Spinal cord (tissue), 10 donors: ENCODE results near the gene TCF4. TPM values are rescaled to one million over a fixed set of nuclear protein-coding genes. Genes with fewer than 3 reads are reported as not detected.

Experiments used
- DNase-seq, 6 donors: peaks; one replicate each; pipeline versions ENCODE4 v3.0.0 to v3.0.0-alpha.2; 2013 to 2015; ENCODE audit warnings: low spot score in 6 of 6, low read depth in 4 of 6
- H3K27ac ChIP-seq: one replicate; pipeline ENCODE4 v1.5.1; 2013; ENCODE audit warnings: low read depth, low read length, control low read depth
- H3K27me3 ChIP-seq: one replicate; pipeline ENCODE4 v1.6.1; 2013; ENCODE audit warnings: low read length; ENCODE audit not compliant: control insufficient read depth, insufficient read depth
- H3K36me3 ChIP-seq: one replicate; pipeline ENCODE4 v1.6.1; 2013; ENCODE audit warnings: low read length; ENCODE audit not compliant: control insufficient read depth, insufficient read depth
- H3K4me1 ChIP-seq: one replicate; pipeline ENCODE4 v1.6.1; 2013; ENCODE audit warnings: low read length; ENCODE audit not compliant: control insufficient read depth, insufficient read depth
- H3K4me3 ChIP-seq: one replicate; pipeline ENCODE4 v1.5.1; 2013; ENCODE audit warnings: low read depth, low read length, control low read depth
- H3K9me3 ChIP-seq: one replicate; pipeline ENCODE4 v1.6.1; 2013; ENCODE audit warnings: low read length; ENCODE audit not compliant: control insufficient read depth, insufficient read depth
- WGBS: methylation state at CpG from one replicate; pipeline ENCODE4 v1.1.5; 2013; ENCODE audit warnings: missing lambda C conversion rate; ENCODE audit not compliant: insufficient coverage; 5-methylcytosine and 5-hydroxymethylcytosine counted together
- polyA plus RNA-seq, 2 donors: library from polyadenylated mRNA; unstranded; fragments of 120-200 nt; gene quantifications; one replicate each; pipeline ENCODE4 v1.2.1, GENCODE V29; 2013; ENCODE audit not compliant: insufficient read length in 2 of 2
- total RNA-seq, 2 donors: library from RNA; depleted of rRNA in 1 of 2; stranded (reverse); fragments of 120-200 nt in 1 of 2; fragments of >200 nt in 1 of 2; gene quantifications; one replicate each; pipeline versions ENCODE4 v1.2.3 to v1.2.4, GENCODE V29; 2013 to 2014
- donor health status: healthy.

Gene TCF4
- total and polyA plus RNA-seq, 4 donors = 57.1 to 234 (median 138) TPM

DNA sequence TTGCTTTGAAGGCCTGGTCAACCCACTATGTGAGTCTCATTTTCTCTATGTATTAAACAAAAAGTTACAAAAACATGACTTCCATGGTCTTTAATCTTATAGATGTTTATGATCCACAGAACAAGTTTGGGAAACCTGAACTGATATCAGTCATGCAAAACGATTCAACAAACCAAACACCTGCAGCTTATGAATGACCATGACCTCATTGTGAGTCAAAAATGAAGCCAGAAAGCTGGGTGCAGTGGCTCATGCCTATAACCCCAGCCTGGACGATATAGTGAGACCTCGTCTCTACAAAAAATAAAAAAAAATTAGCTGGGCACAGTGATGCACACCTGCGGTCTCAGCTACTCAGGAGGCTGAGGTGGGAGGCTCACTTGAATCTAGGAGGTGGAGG, 358.3 kb downstream of the TCF4 start:
- no peaks in the 10 kb centered on the region for H3K27me3 ChIP-seq
- 100% methylated on average over 1 of the region's 4 CpGs for WGBS

DNA sequence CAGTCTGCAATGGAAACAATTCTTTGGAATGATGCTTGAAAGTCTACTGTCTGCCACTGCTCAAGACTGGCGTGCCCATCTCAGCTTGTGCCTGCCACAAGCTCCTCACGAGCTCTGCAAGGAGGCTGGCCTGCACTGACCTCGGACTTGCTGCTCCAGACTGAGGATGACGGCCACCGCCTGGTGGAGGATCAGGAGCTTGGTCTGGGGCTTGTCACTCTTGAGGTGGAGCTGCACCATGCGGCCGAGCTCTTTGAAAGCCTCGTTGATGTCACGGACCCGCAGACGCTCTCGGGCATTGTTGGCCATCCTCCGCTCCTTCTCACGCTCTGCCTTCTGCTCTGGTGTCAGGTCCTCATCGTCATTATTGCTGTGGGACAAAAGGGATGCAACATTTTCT, 359.3 kb downstream of the TCF4 start:
- peak in 1 of 6 donors; percentile 1 for DNase-seq
- H3K4me3 ChIP-seq = no peak overlapping the region
- H3K27ac ChIP-seq = no peak overlapping the region
- H3K9me3 ChIP-seq = no peaks in the 10 kb centered on the region
- H3K4me1 ChIP-seq = peaks cover 4% of the 10 kb centered on the region
- peaks cover 19% of the 10 kb centered on the region for H3K36me3 ChIP-seq
- no peaks in the 10 kb centered on the region for H3K27me3 ChIP-seq
- 82% methylated on average over 13 of the region's 15 CpGs for WGBS

More for the DNA sequence above, 358.3 kb downstream of the TCF4 start:
- DNase-seq = no peak
- Histone ChIP-seq H3K36me3 (peaks cover 20% of the 10 kb centered on the region), H3K9me3 (no peaks in the 10 kb centered on the region), H3K4me3 (no peak overlapping the region), H3K4me1 (peaks cover 8% of the 10 kb centered on the region), H3K27ac (no peak overlapping the region)

DNA sequence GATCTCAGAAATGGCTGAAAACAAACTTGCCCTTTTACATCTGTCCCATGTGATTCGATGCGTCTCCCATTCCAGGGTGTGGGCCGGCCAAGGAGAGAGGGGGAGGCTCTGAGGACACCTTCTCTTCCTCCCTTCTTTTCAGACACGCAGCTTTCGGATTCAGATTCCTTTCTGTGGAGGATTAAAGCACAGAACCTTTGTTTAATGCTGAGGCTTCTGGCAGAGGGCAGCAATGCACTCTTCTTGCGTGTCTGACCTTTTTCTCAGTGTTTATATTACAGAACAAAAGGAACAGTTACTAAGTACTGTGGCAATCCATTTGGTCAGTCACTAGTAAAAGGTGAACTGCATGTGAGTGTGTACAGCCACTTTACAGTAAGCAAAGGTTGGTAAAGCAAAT, 359.8 kb downstream of the TCF4 start:
- Histone ChIP-seq H3K4me1 (peaks cover 4% of the 10 kb centered on the region), H3K9me3 (no peaks in the 10 kb centered on the region), H3K4me3 (no peak overlapping the region), H3K36me3 (peaks cover 14% of the 10 kb centered on the region), H3K27me3 (no peaks in the 10 kb centered on the region), H3K27ac (no peak overlapping the region)
- WGBS = no CpG with 5 or more reads among the region's 6 CpGs
- peak in 1 of 6 donors; percentile 48 for DNase-seq

DNA sequence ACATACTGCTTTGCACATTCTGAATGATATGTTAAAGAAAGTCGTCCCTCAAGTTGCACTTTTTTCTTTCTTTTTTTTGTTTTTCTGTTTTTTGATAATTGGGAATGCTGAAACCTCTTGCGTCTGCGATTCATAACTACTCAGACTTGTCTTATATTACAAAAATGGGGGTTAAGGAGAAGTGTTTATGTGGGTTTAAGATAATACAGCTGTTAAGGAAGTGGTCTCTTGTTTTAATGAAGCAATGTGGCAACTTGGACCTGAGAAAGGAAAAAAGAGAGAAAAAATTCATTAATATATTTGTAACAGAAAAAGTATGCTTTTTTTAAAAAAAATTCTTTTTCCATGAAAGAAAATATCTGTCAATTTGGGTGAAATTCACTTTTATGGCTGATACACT, 360.2 kb downstream of the TCF4 start:
- H3K4me1 ChIP-seq = peaks cover 4% of the 10 kb centered on the region
- no CpG with 5 or more reads among the region's 3 CpGs for WGBS
- no peak overlapping the region for H3K27ac ChIP-seq
- no peaks in the 10 kb centered on the region for H3K9me3 ChIP-seq
- peak in 1 of 6 donors; percentile 1 for DNase-seq
- H3K36me3 ChIP-seq = peaks cover 13% of the 10 kb centered on the region
- no peak overlapping the region for H3K4me3 ChIP-seq
- no peaks in the 10 kb centered on the region for H3K27me3 ChIP-seq

DNA sequence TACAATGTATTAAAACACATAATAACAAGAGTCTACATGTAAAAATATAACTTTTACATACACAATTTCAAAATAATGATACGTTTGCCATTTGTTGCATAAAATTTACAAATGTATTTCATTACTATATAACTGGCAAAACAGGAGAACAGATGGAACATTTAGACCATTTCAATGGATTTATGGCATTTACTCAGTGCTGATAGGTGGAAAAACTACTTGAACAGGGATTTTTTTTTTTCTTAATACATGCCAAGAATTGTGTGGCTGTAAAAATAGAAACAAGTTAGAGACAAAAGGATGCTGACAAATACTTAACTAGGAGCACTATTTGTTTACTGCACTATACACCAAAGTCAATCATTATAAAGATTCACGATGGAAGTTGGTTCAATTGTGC, 361.9 kb downstream of the TCF4 start:
- Histone ChIP-seq H3K9me3 (no peaks in the 10 kb centered on the region), H3K27ac (no peak overlapping the region), H3K36me3 (peaks cover 13% of the 10 kb centered on the region), H3K4me3 (no peak overlapping the region), H3K27me3 (no peaks in the 10 kb centered on the region), H3K4me1 (peaks cover 4% of the 10 kb centered on the region)
- WGBS = no CpG with 5 or more reads among the region's 2 CpGs
- DNase-seq = peak in 1 of 6 donors; percentile 9

DNA sequence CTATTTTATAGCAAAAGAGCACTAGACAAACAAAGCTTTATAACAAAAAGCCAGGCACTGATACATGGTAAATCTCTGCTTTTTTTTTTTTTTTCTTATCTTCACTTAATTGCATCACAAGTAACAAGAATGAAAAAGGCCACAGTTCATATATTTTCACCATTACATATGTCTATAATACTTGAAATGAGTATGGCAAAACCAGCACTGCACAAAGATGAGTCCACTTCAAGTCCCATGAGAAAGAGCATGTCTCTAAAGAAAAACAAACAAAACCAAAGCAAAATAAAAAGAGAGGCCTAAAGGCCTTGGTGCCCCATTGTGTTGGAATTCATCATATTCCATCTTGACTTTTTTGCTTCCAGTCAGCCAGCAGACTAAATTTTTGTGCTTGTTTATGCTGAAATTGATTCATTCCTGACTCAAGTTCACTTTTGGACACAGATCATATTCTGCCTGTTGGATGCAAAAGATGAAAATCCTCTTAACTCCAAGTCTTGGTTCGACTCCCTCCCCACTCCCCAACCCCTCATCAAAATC, 363.8 kb downstream of the TCF4 start:
- Histone ChIP-seq H3K9me3 (no peaks in the 10 kb centered on the region), H3K36me3 (peaks cover 6% of the 10 kb centered on the region), H3K27me3 (no peaks in the 10 kb centered on the region), H3K4me3 (no peak overlapping the region), H3K27ac (no peak overlapping the region), H3K4me1 (peaks cover 4% of the 10 kb centered on the region)
- no CpG with 5 or more reads among the region's 1 CpG for WGBS
- no peak for DNase-seq

DNA sequence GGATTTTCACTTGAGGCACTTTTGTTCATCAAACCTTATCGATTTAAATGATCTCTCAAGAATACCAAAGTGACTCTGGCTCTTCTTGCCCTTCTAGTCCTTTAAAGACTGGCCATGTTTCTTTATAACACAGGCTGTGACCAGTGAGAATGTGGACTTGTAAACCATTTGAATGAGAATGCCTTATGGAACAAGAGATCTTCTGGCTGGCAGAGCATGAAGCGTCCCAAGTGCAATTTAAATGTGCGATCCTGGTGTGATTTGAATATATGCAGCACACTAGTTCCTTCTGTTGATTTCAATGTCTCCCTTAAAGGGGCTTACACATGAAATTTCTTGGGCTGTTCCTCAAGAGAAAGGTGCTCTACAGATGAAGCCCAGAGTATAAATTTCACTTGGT, 366.4 kb downstream of the TCF4 start:
- Histone ChIP-seq H3K36me3 (no peaks in the 10 kb centered on the region), H3K4me1 (no peaks in the 10 kb centered on the region), H3K9me3 (no peaks in the 10 kb centered on the region), H3K4me3 (no peak overlapping the region), H3K27me3 (no peaks in the 10 kb centered on the region), H3K27ac (no peak overlapping the region)
- WGBS = 21% methylated on average over 2 of the region's 3 CpGs
- peak in 2 of 6 donors; percentile 43 to 65 for DNase-seq

DNA sequence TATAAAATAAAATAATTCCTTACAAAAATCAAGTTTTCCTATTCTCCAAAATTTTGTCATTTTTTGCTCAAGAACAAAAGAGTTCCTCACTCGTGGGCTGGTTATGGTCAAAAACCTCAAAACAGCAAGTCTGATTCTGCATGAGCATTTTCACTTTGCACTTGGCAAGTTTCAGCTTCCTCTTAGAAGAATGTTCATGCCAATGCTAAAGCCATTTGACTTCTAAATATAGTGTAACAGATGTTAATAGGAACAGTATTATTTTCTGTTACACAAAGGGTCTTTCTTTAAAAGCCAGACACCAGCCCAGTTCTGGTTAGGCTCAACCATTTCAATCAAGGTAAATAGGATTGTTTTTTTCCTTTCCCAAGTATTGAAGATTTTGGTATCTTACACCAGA, 367.5 kb downstream of the TCF4 start:
- H3K27ac ChIP-seq = no peak overlapping the region
- H3K9me3 ChIP-seq = no peaks in the 10 kb centered on the region
- 14% methylated on average over 1 of the region's 1 CpG for WGBS
- H3K27me3 ChIP-seq = no peaks in the 10 kb centered on the region
- H3K4me1 ChIP-seq = no peaks in the 10 kb centered on the region
- no peak for DNase-seq
- H3K36me3 ChIP-seq = no peaks in the 10 kb centered on the region
- H3K4me3 ChIP-seq = no peak overlapping the region

DNA sequence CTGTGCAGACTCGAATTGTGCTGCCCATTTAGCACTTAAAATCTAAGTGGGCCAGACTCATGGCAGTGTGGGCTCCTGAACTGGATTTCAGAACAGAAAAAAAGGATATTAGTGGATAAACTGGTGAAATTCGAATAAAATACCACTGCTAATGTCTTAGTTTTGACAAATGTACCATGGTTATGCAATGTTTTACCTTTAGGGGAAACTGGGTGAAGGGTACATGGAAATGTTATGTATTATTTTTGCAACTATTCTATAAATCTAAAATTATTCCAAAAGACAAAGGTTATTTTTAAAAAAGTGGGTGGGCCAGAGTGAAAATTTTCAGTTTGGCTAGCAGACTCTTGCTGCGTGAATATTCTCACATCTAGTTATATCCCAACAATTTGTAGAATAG, 368.2 kb downstream of the TCF4 start:
- no peak for DNase-seq
- no peaks in the 10 kb centered on the region for H3K27me3 ChIP-seq
- WGBS = 100% methylated on average over 1 of the region's 3 CpGs
- no peak overlapping the region for H3K27ac ChIP-seq
- H3K4me3 ChIP-seq = no peak overlapping the region
- H3K36me3 ChIP-seq = no peaks in the 10 kb centered on the region
- H3K4me1 ChIP-seq = no peaks in the 10 kb centered on the region
- H3K9me3 ChIP-seq = no peaks in the 10 kb centered on the region

DNA sequence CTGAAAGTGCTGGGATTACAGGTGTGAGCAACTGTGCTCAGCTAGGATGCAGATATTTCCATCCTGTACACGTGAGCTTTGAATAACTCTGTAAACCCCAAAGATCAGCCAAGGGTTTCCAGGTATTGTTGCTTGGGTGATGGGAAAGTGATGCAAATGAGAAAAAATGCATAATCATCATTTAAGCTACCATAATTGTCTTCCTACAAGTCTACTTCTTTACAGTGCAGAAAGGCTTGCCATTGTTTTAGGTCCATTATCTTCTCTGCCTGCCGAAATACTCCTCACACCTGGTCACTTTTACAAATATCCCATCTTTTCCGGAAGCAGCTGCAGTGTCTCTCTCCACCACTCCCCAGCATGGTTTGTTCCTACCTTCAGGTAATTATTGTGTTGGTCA, 368.9 kb downstream of the TCF4 start:
- H3K4me1 ChIP-seq = no peaks in the 10 kb centered on the region
- H3K4me3 ChIP-seq = no peak overlapping the region
- WGBS = no CpG with 5 or more reads among the region's 3 CpGs
- H3K27ac ChIP-seq = no peak overlapping the region
- no peak for DNase-seq
- H3K9me3 ChIP-seq = no peaks in the 10 kb centered on the region
- no peaks in the 10 kb centered on the region for H3K27me3 ChIP-seq
- H3K36me3 ChIP-seq = no peaks in the 10 kb centered on the region
